Endothelial cell of umbilical vein (primary cell): ENCODE results near the gene TCAP. TPM values are rescaled to one million over a fixed set of nuclear protein-coding genes. Genes with fewer than 3 reads are reported as not detected.
A peak's percentile ranks its signal among the peaks of the same experiment; 100 is the strongest.

Source experiments
- BruUV-seq: library from RNA; stranded (reverse); fragments of 400-500 nt; replicated peaks from 2 replicates; lab custom pipeline; 2021; lab: Mats Ljungman, UMichigan
- CTCF ChIA-PET: fragments of 300-600, 350-600 bp; sonication (Branson Sonifier 250); formaldehyde crosslinking; loops from one replicate; lab custom pipeline; 2021; ENCODE audit warnings: antibody characterized with exemption, inconsistent platforms; lab: Charles Lee
- POLR2A ChIA-PET: fragments of 300-600, 350-600 bp; sonication (Branson Sonifier 250); formaldehyde crosslinking; loops from one replicate; lab custom pipeline; 2021; ENCODE audit warnings: antibody characterized with exemption, inconsistent platforms; lab: Charles Lee
- DNase-seq: peaks from one replicate; pipeline ENCODE4 v3.0.0-alpha.2; 2011; ENCODE audit warnings: low read depth, low spot score
- FAIRE-seq: peaks from 2 replicates; lab custom pipeline; 2011; peaks lifted over from hg19 to GRCh38; lab: Jason Lieb, UNC
- H2AFZ ChIP-seq: 2 replicates; pipeline ENCODE4 v1.6.0; 2012; ENCODE audit warnings: low read depth, low read length, control low read depth, inconsistent platforms
- H3K27ac ChIP-seq: 2 replicates; pipeline ENCODE4 v1.5.1; 2011; ENCODE audit warnings: low read depth, mild to moderate bottlenecking, control low read depth, low read length, moderate library complexity; ENCODE audit not compliant: insufficient read depth
- H3K27me3 ChIP-seq, 2 experiments: 2 replicates each; pipeline versions ENCODE4 v1.6.0 to v1.6.1; 2011; ENCODE audit warnings: low read length in 2 of 2, mixed read lengths in 1 of 2; ENCODE audit not compliant: control insufficient read depth in 2 of 2, insufficient read depth in 2 of 2
- H3K36me3 ChIP-seq, 2 experiments: 2 replicates in 1 of 2; 3 replicates in 1 of 2; pipeline ENCODE4 v1.5.1; 2011; ENCODE audit warnings: low read length in 2 of 2, mild to moderate bottlenecking in 1 of 2, moderate library complexity in 1 of 2; ENCODE audit not compliant: control insufficient read depth in 2 of 2, insufficient read depth in 2 of 2; ENCODE audit errors: extremely low read depth in 1 of 2
- H3K4me1 ChIP-seq: 3 replicates; pipeline ENCODE4 v1.5.1; 2011; ENCODE audit warnings: mild to moderate bottlenecking, low read length; ENCODE audit not compliant: control insufficient read depth, insufficient read depth; ENCODE audit errors: extremely low read depth
- H3K4me2 ChIP-seq: 2 replicates; pipeline ENCODE4 v1.6.1; 2011; ENCODE audit warnings: low read length, control low read depth, mixed read lengths; ENCODE audit not compliant: insufficient read depth
- H3K4me3 ChIP-seq, 3 experiments: fragments of 200-600 bp in 1 of 3; sonication (generic), shearing (Covaris generic) in 1 of 3; replicated peaks in 1 of 3; 2 replicates each; pipeline ENCODE4 v1.5.1; 2011 to 2016; ENCODE audit warnings: control low read depth in 3 of 3, low read length in 3 of 3, mild to moderate bottlenecking in 2 of 3, inconsistent platforms in 1 of 3, low read depth in 1 of 3, moderate library complexity in 1 of 3; ENCODE audit not compliant: insufficient read depth in 1 of 3
- H3K79me2 ChIP-seq: 2 replicates; pipeline ENCODE4 v1.6.0; 2012; ENCODE audit warnings: low read length, inconsistent platforms; ENCODE audit not compliant: control insufficient read depth, insufficient read depth
- H3K9ac ChIP-seq: replicated peaks from 2 replicates; pipeline ENCODE3; 2011; ENCODE audit warnings: low read length, control low read depth; ENCODE audit not compliant: insufficient read depth; ENCODE audit errors: extremely low read depth
- H3K9me1 ChIP-seq: replicated peaks from 3 replicates; pipeline ENCODE4 v1.6.0; 2011; ENCODE audit warnings: mild to moderate bottlenecking, low read length; ENCODE audit not compliant: control insufficient read depth, insufficient read depth; ENCODE audit errors: extremely low read depth
- H3K9me3 ChIP-seq: replicated peaks from 2 replicates; pipeline ENCODE4 v1.5.1; 2012; ENCODE audit warnings: low read length, inconsistent platforms; ENCODE audit not compliant: control insufficient read depth, insufficient read depth
- H4K20me1 ChIP-seq: replicated peaks from 2 replicates; pipeline ENCODE3; 2011; ENCODE audit warnings: mild to moderate bottlenecking, low read length; ENCODE audit not compliant: control insufficient read depth, insufficient read depth; ENCODE audit errors: extremely low read depth
- dilution Hi-C: fragments of 300-500 bp; cut with MboI; formaldehyde crosslinking; loops from one replicate; pipeline ENCODE4 v1.15.0; 2019; ENCODE audit warnings: low sequenced_read_pairs; ENCODE audit not compliant: extremely low pct_ligation_motif_present
- intact Hi-C: fragments of 100-400 bp; cut with micrococcal nuclease; formaldehyde crosslinking; loops from one replicate; pipeline ENCODE4 v1.10.0; 2022
- polyA plus RNA-seq, 4 experiments: library from polyadenylated mRNA; depleted of rRNA in 3 of 4; stranded (reverse) in 3 of 4; unstranded in 1 of 4; fragments of >200 nt; gene quantifications; 2 replicates each; pipeline versions ENCODE4 v1.2.1 to v1.2.3, GENCODE V29; 2011 to 2012; ENCODE audit warnings: missing spikeins in 1 of 4
- total RNA-seq: library from RNA; stranded (reverse); gene quantifications from 2 replicates; pipeline ENCODE4 v1.2.3, GENCODE V29; 2021
- TF ChIP-seq, protein P1 (sequence below), 2 donors: IDR thresholded peaks; 1 replicate in 1 of 2; 2 replicates in 1 of 2; pipeline ENCODE4 v1.5.1; 2011; ENCODE audit warnings: low read length in 2 of 2, mild to moderate bottlenecking in 2 of 2, moderate library complexity in 2 of 2, control low read depth in 1 of 2, inconsistent platforms in 1 of 2, low read depth in 1 of 2; ENCODE audit not compliant: insufficient read depth in 1 of 2; ENCODE audit errors: extremely low read depth in 1 of 2
- TF ChIP-seq, protein P2 (sequence below): IDR thresholded peaks from 2 replicates; pipeline ENCODE4 v1.6.1; 2011; ENCODE audit not compliant: insufficient read depth, insufficient read length

Gene TCAP
- total and polyA plus RNA-seq, 2 donors (not counting 3 experiments of a cell fraction or from before 2014, with no cell fraction given), result 0.51 to 0.93 TPM

DNA sequence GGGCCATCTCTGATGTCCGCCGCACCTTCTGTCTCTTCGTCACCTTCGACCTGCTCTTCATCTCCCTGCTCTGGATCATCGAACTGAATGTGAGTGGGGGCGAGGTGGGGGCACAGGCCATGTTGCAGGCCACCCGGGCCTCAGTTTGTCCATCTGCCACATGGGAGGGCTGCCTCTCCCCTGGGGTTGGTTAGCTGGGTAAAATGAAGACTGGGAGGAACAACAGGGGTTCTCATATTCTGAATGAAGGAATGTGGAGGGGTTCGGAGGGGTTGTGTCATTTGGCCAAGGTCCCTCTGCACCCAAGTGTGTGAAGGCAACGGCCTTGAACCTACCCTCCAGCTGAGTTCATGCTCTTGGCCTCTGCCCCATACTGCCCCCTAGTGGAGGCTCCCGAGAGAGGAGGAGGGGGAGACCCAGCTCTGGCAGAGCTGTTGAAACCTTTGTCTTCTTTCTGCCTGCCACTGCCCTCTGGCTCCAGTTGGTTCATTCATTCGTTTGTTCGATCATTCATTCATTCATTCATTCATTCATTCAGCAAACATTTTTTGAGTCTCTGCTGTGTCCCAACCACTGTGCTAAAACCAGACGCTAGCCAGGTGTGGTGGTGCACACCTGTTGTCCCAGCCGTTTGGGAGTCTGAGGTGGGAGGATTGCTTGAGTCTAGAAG lies 11.4 kb upstream of the TCAP start:
- Histone ChIP-seq H3K9ac (no peak overlapping the region), H3K9me3 (no peaks in the 10 kb centered on the region), H3K27me3 (no peaks in the 10 kb centered on the region), H2AFZ (no peak overlapping the region), H3K9me1 (no peaks in the 10 kb centered on the region), H3K4me2 (no peak overlapping the region), H3K4me3 (no peak overlapping the region), H3K79me2 (no peaks in the 10 kb centered on the region), H3K27ac (no peak overlapping the region), H3K4me1 (peaks cover 1% of the 10 kb centered on the region), H4K20me1 (no peaks in the 10 kb centered on the region), H3K36me3 (no peaks in the 10 kb centered on the region)
- TF ChIP-seq, protein P1, sequence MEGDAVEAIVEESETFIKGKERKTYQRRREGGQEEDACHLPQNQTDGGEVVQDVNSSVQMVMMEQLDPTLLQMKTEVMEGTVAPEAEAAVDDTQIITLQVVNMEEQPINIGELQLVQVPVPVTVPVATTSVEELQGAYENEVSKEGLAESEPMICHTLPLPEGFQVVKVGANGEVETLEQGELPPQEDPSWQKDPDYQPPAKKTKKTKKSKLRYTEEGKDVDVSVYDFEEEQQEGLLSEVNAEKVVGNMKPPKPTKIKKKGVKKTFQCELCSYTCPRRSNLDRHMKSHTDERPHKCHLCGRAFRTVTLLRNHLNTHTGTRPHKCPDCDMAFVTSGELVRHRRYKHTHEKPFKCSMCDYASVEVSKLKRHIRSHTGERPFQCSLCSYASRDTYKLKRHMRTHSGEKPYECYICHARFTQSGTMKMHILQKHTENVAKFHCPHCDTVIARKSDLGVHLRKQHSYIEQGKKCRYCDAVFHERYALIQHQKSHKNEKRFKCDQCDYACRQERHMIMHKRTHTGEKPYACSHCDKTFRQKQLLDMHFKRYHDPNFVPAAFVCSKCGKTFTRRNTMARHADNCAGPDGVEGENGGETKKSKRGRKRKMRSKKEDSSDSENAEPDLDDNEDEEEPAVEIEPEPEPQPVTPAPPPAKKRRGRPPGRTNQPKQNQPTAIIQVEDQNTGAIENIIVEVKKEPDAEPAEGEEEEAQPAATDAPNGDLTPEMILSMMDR (IDR thresholded peaks at IDR 0.05; ENCODE audit: extremely low read depth in 1 of 2, insufficient read depth in 1 of 2, low read depth in 1 of 2, low read length in 2 of 2), result peak; percentile 93 to 96
- TF ChIP-seq, protein P2, sequence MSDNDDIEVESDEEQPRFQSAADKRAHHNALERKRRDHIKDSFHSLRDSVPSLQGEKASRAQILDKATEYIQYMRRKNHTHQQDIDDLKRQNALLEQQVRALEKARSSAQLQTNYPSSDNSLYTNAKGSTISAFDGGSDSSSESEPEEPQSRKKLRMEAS, result no peak
- ChIA-PET CTCF (interaction anchor here (0.6 to 9.3 kb wide), 26 partner anchors 10 to 320 kb away, joined by 3 to 114 read pairs (median 6); partner anchors contain the start of genes ERBB2, MIEN1, PGAP3 and PNMT), POLR2A (no interaction called here)
- peak; percentile 35 for DNase-seq
- BruUV-seq, result no TSS peak
- dilution Hi-C loops (no loop called here), intact Hi-C loops (loop anchor here (1.0 to 2.0 kb wide), 2 partner anchors 16 to 31 kb away; partner anchors contain the start of gene STARD3)
- peak; percentile 62 for FAIRE-seq

DNA sequence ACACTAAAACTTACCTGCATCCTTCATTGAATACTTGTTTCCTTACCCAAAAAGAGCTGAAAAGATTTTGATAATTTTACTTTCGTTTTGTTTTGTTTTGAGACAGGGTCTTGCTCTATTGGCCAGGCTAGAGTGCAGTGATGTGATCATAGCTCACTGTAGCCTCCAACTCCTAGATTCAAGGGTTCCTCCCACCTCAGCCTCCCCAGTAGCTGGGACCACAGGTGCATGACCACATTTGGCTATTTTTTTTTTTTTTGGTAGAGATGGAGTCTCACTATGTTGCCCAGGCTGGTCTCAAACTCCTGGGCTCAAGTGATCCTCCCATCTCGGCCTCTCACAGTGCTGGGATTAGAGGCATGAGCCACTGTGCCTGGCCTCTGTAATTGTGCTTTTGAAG lies 10.0 kb upstream of the TCAP start:
- Histone ChIP-seq H3K4me3 (no peak overlapping the region), H3K9me1 (no peaks in the 10 kb centered on the region), H3K9ac (no peak overlapping the region), H4K20me1 (no peaks in the 10 kb centered on the region), H3K27ac (no peak overlapping the region), H3K36me3 (no peaks in the 10 kb centered on the region), H3K9me3 (no peaks in the 10 kb centered on the region), H2AFZ (no peak overlapping the region), H3K4me1 (peaks cover 12% of the 10 kb centered on the region), H3K79me2 (no peaks in the 10 kb centered on the region), H3K4me2 (no peak overlapping the region), H3K27me3 (no peaks in the 10 kb centered on the region)
- no peak for DNase-seq
- ChIA-PET POLR2A (no interaction called here), CTCF (interaction anchor here (0.7 to 9.3 kb wide), 14 partner anchors 9 to 108 kb away, joined by 3 to 114 read pairs (median 12); partner anchors contain the start of genes MIEN1, PNMT and TCAP)
- TF ChIP-seq, protein P1 (IDR thresholded peaks at IDR 0.05; ENCODE audit: extremely low read depth in 1 of 2, insufficient read depth in 1 of 2, low read depth in 1 of 2, low read length in 2 of 2), result no peak
- intact Hi-C loops, result no loop called here
- no TSS peak for BruUV-seq
- dilution Hi-C loops, result no loop called here
- no peak for FAIRE-seq
